Gastroesophageal sphincter (tissue), 3 donors: Measurements from ENCODE around the gene SLC9C1.

ENCODE experiments used
- EP300 ChIP-seq: sonication (generic); formaldehyde crosslinking; IDR thresholded peaks from one replicate; pipeline ENCODE4 v1.6.1; 2017; ENCODE audit warnings: antibody characterized with exemption, mild to moderate bottlenecking
- POLR2A ChIP-seq, 2 donors: fragments of 450-650 bp; IDR thresholded peaks; one replicate each; pipeline ENCODE4 v1.6.1; 2017; ENCODE audit warnings: antibody characterized with exemption in 2 of 2, mild to moderate bottlenecking in 2 of 2, moderate library complexity in 1 of 2
- TF ChIP-seq, protein P1 (sequence below), 4 experiments: fragments of 200-600 bp in 2 of 4; fragments of 450-650 bp in 2 of 4; sonication (generic) in 1 of 4; IDR thresholded peaks; one replicate each; pipeline ENCODE4 v1.5.1; 2017 to 2019; ENCODE audit warnings: antibody characterized with exemption in 4 of 4, mild to moderate bottlenecking in 2 of 4, moderate library complexity in 2 of 4

DNA sequence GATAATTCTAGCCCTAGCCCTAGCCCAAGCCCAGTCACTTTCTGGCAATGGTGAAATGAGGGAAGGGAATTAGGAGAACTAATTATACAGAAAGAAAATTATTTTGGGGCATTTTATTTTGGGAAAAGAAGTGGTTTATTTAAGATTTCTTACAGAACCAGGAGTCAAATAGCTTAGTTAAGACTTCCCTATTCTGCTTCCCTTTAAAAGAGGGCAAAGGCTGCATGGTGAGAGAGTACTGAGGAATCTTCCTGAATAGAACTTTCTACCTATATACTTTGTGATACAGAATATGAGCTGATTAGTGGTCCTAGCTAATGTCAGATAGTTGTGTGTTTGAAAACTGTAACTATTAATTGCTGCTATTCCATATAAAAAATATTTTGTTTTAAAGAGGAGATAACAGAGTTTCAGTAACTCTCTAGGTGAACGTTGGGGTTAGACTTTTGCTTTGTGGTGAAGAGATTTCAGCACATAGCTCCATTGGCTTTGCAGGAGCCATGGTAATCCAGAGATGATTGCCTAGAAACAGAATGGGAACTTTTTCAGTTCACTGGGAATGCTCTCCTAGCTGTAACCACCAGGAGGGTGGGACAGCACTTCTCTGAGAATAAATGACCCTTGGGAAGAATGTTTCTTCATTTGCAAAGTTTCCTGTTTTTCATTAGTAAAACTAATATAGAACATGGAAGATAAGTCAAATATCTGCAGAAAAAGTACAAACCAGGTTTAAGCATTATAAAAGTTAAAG is 155.6 kb downstream of the SLC9C1 start:
- TF ChIP-seq, protein P1, sequence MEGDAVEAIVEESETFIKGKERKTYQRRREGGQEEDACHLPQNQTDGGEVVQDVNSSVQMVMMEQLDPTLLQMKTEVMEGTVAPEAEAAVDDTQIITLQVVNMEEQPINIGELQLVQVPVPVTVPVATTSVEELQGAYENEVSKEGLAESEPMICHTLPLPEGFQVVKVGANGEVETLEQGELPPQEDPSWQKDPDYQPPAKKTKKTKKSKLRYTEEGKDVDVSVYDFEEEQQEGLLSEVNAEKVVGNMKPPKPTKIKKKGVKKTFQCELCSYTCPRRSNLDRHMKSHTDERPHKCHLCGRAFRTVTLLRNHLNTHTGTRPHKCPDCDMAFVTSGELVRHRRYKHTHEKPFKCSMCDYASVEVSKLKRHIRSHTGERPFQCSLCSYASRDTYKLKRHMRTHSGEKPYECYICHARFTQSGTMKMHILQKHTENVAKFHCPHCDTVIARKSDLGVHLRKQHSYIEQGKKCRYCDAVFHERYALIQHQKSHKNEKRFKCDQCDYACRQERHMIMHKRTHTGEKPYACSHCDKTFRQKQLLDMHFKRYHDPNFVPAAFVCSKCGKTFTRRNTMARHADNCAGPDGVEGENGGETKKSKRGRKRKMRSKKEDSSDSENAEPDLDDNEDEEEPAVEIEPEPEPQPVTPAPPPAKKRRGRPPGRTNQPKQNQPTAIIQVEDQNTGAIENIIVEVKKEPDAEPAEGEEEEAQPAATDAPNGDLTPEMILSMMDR (IDR thresholded peaks at IDR 0.05) = no peak
- TF ChIP-seq POLR2A (IDR thresholded peaks at IDR 0.05) (no peak), EP300 (no peak)
